ENCODE measurements around the gene GID8.

GRCh38 chr20:62927128-62927705 is 10.7 kb upstream of the GID8 start:
- no peak for TF ChIP-seq CTCF (IDR thresholded peaks at IDR 0.05)
- TF ChIP-seq CEBPB (IDR thresholded peaks at IDR 0.05) = no peak
- TF ChIP-seq USF2 (IDR thresholded peaks at IDR 0.05) = no peak
- no peak for TF ChIP-seq POLR2AphosphoS2 (conservative IDR thresholded peaks at IDR 0.05; ENCODE audit: low read length)
- TF ChIP-seq POLR2A (IDR thresholded peaks at IDR 0.05; ENCODE audit: low read length) = no peak
- TF ChIP-seq ZSCAN20 (CRISPR knock-in tag; IDR thresholded peaks at IDR 0.05) = no peak
- TF ChIP-seq MYC (IDR thresholded peaks at IDR 0.05; ENCODE audit: borderline replicate concordance, low read length) = no peak
- no peak for TF ChIP-seq NPAS2 (CRISPR knock-in tag; IDR thresholded peaks at IDR 0.05; ENCODE audit: borderline replicate concordance)
- TF ChIP-seq ZNF302 (CRISPR knock-in tag; IDR thresholded peaks at IDR 0.05) = no peak
- no peak for TF ChIP-seq RAD21 (conservative IDR thresholded peaks at IDR 0.05 in 1 of 2, IDR thresholded peaks at IDR 0.05 in 1 of 2)

All from A549 (cell line).